Measurements from ENCODE around the gene NFIA. TPM values are rescaled to one million over a fixed set of nuclear protein-coding genes. Genes with fewer than 3 reads are reported as not detected.

The NFIA gene
- total RNA-seq, 1 experiment from 2014 or later, result 4.6 TPM

DNA sequence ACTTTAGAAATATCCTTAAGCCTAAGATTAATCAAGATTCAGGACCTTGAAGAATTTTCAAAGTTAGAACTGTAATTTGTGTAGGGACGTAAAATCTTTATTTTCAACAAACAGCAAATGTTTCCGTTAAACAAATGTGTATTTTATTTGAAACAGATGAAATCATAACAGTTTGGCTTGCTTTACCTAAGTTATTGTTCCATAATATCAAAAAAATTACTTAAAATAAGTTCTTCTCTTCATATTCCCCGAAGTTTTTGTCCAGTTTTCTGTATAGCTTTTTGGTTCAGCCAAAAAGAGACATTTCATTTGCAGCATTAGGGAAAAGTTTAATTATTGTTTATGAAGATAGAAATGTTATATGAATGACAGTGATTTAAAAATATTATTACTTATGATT, 100.1 kb downstream of the NFIA start:
- no peak for DNase-seq (ENCODE audit: low read depth)

DNA sequence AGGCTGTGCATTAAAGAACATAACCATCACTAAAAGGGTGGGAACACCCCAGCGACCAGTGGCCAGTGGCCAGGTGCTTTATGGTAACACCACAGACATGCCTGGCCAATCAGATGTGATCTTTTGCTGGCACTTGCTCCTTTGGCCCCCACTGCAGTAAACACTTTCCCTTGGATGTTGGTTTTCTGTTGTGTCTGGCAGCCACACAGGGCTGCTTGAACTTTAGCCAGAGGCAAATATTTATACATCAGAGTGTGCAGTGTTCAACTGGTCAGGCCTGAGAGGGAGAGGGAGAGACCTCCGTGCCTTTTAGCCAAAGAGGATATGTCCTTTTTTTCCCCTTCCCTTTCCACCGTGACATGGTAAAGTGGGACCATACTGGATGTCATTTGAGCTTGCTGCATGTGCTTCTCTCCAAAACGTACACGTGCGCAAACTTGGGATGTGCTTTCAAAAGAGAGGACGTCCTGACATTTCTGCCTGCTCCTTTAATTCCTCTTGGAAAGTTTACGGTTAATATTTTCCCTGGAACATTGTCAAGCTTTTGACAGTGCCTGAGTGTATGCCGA, 101.2 kb downstream of the NFIA start:
- no peak for DNase-seq (ENCODE audit: low read depth)

DNA sequence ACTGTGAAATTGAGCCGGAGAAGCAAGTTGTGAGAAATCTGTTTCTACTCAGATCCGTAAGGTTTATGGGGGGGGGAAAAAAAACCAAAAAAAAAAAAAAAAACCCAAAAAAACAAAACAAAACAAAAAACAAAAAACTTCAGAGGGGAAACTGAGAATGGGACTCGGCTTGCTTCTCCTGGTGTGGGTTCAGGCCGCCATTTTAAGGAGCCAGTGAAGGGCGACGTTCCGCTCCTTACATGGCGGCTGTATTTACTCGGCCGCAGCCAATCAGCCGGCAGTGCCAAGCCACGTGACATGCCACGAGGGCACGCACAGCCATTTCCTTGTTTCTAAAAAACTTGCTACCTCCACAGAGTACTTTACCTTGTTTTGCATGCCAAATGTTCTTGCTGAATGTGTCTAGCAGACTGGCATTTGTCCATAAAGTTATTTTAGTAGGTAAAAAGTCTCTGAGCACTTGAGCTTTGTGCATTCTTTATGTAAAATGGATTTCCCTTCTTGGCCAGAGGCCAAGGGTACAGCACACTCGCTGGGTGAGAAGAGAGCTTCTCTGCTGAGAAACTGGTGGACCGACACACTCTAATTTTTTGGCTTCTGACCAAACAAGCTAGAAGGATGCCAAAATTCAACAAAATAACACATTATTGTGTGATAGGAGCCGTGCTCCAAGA, 101.8 kb downstream of the NFIA start:
- no peak for DNase-seq (ENCODE audit: low read depth)

DNA sequence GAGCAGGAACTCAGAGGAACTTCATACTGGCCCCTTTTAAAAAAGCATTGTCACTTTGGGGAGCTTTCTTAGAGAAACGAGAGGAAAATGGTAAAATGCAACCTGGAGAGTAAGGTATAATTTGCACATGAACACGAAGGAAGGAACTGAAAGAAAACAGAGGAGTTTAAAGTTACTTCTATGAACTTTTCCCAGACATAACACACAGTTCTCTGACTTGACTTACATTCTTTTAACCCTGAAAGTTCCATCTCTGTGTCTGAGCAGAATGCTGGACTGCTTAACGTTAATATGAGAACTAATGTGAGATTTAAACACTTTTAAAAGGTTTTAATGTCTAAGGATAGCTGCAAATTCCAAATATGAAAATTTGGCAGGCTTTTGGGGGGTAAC, 102.3 kb downstream of the NFIA start:
- DNase-seq (ENCODE audit: low read depth), result no peak

DNA sequence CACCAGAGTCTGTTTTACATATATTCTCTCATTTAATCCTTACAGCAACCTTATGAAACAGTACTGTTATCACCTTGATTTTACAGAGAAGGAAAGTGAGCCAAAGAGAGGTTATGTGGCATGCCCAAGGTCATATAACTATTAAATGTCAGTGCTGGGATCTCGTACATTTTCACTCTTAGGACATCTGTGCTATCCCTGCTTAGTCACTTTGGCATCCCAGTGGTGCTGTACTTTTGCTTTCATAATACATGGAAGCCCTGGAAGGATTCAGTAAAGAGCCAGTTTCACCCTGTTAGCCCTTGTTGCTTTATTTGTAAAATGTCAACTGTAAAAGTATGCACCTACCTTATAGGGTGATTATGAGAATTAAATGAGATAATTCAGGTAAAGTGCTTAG, 104.4 kb downstream of the NFIA start:
- no peak for DNase-seq (ENCODE audit: low read depth)

DNA sequence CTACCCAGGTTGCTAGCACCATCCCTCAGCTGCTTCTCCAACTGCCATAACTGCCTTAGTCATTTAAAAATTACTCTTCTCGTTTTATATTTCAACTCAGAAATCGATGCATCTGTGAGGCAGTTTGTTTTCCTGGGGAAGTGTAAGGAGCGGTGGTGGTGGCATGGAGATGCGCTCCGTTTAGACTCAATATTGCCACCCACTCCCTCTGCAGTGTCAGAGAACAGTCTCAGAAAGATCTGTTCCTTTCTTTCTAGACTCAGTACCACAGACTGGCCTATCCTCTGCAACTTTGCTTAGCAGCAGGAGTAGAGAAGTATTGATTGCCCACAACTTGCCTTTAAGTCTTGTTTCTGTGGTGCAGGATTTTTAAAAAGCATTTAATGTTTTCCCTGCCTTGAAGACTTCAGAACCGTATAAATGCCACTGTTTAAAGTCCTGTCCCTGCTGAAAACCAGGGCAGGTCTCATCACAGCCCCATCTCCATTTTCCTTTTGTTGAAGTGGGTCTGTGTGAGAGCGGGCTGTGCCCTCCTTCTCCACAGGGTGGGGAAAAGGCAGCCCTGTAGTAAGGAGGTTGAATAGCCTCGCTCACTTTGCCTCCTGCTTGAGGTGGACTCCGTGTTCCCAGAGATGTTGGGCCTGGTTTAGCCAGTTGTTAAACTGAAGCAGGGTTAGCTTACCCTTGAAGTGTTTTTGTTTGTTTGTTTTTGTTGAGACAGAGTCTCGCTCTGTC, 105.2 kb downstream of the NFIA start:
- DNase-seq (ENCODE audit: low read depth), result no peak

DNA sequence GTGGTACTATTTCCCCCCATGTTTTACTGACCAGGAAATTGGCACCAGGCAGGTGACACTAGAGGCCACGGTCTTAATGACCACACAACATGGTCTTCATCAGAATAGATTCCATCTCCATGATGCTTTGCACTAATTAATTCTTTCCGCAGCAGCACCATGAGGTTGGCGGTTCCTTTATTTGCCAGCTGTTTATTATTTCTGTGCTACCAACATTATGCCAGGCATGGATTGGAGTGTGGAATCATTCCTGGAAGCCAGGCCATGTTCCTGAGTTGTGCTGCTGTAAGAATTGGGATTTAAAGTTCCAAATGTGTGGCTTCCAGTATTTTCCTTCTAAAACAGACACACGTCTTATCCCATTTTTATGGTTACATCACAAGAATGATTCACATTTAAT, 107.8 kb downstream of the NFIA start:
- DNase-seq (ENCODE audit: low read depth), result no peak

DNA sequence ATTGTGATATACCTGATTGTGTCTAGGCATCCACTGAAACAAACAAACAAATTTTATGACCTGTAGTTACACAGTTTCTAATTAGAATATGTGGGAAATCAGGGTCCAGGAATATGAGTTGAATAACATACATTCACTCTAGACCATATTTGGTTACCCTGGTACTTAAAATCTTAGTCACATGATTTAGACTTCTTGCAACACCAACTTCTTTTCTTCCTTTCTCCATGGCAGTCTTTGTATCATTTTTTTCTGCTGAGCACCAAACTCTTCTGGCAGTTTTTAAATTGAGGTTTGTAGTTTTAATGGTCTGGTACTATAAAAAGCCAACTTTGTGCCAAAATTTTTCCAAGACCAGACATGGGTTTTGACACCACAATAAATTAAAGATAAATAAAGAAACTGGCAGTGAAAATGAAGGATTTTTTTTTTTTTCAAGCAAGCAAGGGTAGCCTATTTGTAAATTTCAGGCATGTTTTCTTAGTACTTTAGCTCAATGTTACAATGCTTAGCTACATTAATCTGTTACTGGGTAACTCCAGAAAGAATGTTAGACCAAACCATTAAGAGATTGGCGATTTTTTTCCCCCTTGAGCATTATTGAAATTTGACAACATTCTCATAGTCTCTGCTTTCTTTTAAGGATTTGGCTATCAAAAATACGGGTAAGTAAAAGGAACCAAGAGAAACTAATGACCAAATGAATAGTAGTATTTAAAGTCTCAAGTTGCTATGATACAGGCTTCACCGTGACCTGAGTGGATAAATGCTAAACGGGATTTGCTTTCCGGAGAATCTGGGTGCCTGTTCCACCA, 108.5 kb downstream of the NFIA start:
- no peak for DNase-seq (ENCODE audit: low read depth)

DNA sequence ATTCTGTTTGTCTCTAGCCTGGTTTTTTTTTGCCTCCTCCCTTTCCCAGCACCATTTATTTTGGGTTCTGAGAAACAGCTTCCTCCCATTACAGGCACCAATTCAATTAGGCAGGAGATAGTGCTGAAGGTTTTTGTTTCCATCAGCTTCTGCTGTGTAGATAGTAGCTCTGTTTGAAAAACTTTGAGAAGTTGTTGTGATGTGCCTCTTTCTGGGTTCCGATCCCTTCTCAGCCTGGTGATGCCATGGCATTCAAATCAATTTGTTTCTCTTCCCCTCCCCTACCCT, 109.0 kb downstream of the NFIA start:
- no peak for DNase-seq (ENCODE audit: low read depth)

DNA sequence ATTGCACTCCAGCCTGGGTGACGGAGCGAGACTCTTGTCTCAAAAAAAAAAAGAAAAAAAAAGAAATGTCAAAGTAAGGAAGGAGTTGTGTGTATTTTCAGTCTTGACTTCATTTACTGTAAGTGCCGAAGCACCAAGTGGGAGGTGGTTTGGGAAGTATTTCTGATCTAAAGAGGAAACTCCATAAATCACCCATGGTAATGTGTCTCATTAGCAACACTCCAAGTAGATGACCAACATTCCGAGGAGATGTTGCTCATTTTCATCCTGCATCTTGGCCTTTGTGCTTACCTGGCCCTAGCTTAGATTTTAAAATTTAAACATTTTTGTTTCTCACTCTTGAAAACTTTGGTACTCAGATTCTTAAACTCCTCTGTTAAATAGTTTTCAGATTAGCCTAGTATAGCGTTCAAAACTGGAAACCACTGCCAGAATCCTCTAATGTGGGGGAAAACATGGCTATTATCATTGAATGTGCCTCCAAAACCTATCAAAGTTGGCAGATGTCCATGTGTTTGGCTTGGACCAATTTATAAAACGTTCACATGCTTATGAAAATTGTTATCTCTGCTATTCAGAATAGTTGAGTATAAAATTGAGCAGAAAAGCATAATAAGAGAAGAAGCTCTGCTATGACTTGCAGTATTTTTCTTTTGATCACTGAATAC, 110.4 kb downstream of the NFIA start:
- no peak for DNase-seq (ENCODE audit: low read depth)

DNA sequence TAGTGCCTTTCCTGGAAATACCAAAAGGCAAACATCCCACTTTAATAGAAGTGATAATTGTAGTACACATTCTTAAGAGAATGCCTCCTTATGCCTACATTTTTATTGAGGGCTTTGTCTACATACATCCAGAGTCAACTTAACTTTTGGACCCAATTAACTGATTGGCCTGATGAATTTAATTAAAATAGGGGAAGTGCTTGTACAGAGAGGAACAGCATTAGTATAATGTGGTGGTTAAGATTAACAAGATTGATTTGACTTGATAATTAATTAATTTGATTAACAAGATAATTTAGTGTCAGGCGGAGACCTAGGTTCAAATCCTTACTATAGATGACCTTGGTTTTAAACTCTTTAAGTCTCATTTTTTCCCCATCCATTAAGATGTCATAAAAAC, 111.4 kb downstream of the NFIA start:
- no peak for DNase-seq (ENCODE audit: low read depth)

DNA sequence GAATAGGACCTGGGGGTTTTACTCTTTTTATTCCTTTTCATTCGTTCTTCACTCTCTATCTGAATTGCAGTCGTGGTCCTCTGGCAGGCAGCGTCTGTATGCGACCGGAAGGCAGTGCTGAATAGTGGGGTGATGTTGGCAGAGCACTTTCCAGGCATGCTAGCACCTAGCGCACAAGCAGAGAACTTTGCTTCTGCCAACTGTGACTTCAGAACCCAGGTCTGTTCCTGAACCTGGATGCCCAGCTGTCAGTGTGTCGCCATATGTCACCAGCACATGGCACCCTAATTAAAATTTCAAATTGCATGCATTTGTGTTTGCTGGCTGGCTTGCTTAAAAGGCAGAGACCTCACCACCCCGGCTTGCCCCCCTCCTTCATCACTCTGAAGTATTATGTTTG, 116.2 kb downstream of the NFIA start:
- DNase-seq (ENCODE audit: low read depth), result no peak

DNA sequence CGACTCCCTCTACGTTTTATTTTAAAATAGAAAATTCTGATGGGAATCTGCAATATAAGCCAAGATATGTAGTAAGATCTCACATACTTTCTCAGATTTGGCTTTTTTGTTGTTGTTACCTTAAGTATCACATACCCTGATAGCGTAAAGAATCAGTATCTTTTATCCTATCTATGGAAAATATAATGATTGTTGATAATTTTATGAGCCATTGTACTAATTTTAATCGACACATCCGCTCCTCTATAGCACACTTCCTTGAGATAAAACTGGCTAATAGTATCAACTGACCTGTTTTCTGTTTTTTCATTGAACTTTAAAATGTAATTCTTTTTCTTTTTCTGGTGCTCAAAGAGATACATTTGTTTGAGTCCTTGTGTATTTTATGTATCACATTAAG, 118.7 kb downstream of the NFIA start:
- no peak for DNase-seq (ENCODE audit: low read depth)

DNA sequence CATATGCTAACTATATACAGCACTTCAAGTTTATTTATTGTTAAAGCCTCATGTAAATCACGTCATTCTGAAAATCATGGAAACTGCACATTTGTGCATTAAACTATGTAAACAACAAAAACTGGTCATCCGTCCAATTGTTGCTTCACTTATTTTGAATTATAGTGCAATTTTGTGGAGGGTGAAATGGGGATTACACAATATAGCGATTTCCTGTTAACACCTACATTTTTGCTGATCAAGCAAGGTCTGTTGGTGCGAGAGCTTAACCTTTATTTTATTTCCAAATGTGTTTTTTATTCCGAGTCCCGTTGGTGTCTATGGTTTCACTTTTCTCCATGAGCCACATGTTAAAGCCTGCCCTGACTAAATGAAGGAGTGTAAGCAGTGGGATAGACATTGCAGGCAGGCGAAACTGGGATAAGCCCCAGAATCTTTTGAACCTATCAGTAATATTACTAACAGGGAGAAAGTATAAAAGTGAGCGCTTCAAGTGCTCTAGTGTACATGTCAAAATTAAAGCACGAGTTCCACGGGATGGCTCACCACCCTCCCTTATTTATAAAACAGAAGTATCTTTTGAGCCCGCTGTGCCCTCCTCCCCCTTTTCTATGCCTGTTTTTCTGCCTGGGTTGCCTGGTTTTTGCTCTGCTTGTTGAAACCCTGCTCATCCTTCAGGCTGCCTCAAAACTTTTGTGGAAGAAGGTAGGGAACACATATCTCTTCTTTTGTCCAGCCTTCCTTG, 120.7 kb downstream of the NFIA start:
- DNase-seq (ENCODE audit: low read depth), result no peak

DNA sequence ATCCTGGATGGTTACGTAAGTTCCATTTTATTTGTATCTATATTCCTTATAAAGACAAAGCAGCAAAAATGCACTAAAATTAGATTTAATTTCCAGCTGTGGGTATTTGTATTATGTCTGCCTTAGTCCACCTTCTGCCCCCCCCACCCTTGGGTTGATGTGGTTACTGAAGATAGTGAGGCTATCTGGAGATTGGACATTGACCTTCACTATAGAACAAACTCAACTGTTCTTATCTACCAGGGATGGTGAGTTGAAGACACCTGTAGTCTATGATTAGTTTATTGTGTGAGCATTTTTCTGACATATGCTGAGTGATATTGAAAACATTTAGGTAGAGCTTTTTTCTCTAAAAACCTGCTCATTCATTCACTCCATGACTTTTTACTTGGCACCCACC, 122.2 kb downstream of the NFIA start:
- no peak for DNase-seq (ENCODE audit: low read depth)

DNA sequence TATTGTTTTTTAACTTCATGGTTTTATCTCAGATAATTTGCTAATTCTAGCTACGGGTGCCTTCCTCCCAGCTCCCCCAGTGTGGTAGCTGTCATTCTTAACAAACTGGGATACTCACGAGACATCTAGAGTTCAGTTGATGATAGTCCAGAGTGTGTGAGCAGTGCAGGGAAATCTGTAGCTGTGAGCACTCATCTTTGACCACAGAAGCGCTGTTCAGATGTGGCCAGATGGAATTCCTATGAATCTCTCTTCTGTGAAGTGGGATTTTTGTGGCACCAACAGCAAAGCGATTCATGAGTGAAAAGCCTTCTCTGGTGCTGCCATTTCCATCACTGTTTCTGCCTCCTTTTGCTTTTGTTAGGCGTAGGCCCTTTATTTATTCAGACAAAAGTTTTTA, 125.1 kb downstream of the NFIA start:
- no peak for DNase-seq (ENCODE audit: low read depth)

DNA sequence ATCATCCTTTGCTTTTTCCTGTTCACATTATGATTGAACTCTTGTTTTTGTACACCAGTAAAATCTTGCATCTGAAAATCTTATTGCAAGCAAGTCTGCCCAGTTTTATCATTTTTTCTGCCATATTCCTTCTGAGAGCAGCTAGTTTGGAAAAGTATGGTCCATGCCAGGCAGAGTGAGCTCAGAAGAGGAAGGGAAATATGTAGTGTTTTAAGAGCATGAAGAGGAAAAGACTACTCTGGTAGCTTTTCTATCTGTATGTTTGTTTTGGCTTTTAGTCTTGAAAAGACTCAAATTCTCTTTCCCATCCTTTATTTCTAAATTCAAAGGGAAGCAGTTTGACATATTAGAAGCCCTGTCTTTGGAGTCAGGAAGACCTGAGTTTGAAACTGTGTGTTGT, 125.8 kb downstream of the NFIA start:
- no peak for DNase-seq (ENCODE audit: low read depth)

DNA sequence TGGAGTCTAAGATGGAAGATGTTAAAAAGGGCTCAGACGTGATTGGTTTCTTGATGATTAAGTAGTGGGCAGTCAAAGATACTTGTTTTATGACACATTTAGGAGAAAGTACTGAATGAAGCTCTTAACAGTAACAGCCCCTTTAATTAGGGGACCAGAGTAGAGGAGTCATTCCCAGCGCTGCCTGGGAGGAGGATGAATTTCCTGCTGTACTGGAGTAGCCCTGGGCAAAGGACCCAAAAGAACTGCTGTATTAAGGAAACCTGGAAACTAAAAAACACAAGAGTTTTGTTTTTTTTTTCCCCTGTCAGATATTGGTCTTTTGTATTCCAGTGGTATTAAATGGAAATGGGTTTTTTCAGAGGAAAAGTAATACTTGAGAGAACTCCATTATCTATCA, 126.5 kb downstream of the NFIA start:
- DNase-seq (ENCODE audit: low read depth), result no peak

DNA sequence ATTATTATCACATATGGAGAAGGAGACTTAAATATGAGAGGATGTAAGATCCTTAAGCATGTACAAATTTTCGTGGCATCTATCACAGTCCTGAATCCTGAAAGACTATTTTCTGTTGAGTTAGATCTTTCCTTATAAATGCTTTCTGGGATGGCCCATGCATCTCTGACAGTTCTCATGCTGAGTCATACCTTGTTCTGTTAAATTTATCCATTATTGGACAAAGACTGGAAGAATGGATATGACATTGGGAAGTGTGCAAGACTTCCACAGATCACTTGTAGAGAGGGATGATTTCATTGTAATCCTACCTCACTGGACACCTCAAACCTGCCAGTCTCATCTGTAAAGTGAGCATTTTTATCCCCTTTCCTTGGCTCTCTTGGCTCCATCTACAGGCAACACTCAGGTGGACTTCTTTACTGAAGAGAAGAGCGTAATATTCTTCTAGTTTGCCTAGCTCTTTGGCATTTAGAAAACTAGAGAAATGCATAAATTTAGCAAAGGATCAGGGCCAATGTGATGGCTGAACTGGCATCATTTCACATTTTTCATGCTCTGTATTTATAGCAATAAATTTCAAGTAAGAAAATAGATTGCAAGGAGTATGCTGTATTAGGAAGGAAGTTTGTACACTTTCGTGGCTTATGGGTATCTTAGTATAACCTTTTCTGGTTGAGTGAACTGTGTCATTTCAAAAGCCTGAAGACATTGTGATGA, 128.2 kb downstream of the NFIA start:
- DNase-seq (ENCODE audit: low read depth), result no peak

DNA sequence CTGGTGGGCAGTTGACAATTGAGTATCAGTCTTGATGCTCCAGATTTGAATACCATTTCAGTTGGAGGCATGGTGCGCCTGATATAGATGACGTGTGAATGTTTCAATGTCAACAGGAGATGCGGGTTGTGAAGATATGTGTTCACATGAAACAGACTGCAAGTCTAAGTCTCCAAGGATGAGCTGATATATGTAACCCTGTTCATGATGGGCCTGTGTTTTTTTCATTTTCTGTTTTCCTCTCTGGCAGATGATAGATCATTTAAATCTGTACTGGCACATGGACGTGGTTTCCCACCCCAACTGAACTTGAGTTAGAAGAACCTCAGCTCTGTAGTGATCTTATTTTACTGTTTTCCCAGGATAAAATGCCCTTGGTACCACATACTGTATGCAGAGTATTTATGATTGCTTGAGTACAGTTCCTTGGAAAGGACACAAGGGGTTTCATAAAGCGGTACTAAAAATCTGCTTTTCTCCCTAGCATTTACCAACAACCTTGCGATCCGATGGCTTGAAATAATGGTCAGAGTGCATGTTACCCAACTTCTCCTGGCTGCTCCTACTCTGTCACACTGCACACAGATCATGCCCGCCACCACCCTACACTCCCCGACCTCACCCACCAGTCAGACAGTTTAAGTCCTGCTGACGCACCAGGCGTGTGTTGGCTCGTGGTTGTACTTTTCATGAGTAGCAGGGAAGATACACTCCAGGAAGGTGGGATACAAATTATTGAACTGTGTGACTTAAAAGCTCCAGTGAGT, 131.1 kb downstream of the NFIA start:
- DNase-seq (ENCODE audit: low read depth), result no peak
